Uterus (tissue), 2 donors: Measurements from ENCODE around the gene FAM50A.

Source experiments
- POLR2A ChIP-seq, 2 donors: fragments of 450-650 bp; IDR thresholded peaks; one replicate each; pipeline ENCODE4 v1.6.1; 2016; ENCODE audit warnings: antibody characterized with exemption in 2 of 2, mild to moderate bottlenecking in 1 of 2, moderate library complexity in 1 of 2
- TF ChIP-seq, protein P1 (sequence below), 4 experiments: fragments of 200-600 bp in 2 of 4; fragments of 450-650 bp in 2 of 4; sonication (generic) in 2 of 4; IDR thresholded peaks; one replicate each; pipeline ENCODE4 v1.5.1; 2016 to 2019; ENCODE audit warnings: antibody characterized with exemption in 4 of 4, mild to moderate bottlenecking in 2 of 4, moderate library complexity in 1 of 4

DNA sequence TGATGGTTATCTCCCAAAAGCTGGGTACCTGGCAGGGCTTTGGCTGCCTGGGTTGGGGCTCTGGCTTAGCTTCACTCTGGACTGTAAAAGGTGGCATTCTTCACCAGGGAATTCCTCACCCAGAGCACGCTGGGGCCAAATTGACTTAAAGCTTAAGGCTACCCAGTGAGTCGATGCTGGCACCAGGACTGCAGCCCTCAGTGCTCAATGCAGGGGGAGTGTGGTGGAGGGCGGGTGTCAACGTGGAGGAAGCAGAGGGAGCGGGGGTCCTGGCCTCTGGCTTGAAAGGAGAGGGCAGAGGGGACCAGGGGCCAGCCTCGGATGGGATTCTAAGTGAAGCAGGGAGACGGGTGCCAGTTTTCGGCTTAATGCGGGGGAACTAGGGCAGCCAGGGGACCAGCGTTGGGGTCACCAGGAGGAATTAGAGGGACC lies 446 bp upstream of the FAM50A start:
- TF ChIP-seq, protein P1, sequence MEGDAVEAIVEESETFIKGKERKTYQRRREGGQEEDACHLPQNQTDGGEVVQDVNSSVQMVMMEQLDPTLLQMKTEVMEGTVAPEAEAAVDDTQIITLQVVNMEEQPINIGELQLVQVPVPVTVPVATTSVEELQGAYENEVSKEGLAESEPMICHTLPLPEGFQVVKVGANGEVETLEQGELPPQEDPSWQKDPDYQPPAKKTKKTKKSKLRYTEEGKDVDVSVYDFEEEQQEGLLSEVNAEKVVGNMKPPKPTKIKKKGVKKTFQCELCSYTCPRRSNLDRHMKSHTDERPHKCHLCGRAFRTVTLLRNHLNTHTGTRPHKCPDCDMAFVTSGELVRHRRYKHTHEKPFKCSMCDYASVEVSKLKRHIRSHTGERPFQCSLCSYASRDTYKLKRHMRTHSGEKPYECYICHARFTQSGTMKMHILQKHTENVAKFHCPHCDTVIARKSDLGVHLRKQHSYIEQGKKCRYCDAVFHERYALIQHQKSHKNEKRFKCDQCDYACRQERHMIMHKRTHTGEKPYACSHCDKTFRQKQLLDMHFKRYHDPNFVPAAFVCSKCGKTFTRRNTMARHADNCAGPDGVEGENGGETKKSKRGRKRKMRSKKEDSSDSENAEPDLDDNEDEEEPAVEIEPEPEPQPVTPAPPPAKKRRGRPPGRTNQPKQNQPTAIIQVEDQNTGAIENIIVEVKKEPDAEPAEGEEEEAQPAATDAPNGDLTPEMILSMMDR (IDR thresholded peaks at IDR 0.05) = no peak
- TF ChIP-seq POLR2A (IDR thresholded peaks at IDR 0.05) = no peak
